GM12878 (cell line): ENCODE results near the gene DMD.

Source experiments
- ATF2 ChIP-seq: IDR thresholded peaks from 2 replicates; pipeline ENCODE4 v1.6.1; 2012; ENCODE audit warnings: low read length, inconsistent platforms
- CEBPB ChIP-seq, 2 experiments: fragments of 150-350 bp in 1 of 2; IDR thresholded peaks; 2 replicates each; pipeline ENCODE4 v1.6.1; 2012 to 2014; ENCODE audit warnings: low read depth in 2 of 2, low read length in 2 of 2, borderline replicate concordance in 1 of 2, inconsistent platforms in 1 of 2
- CHD4 ChIP-seq: fragments of 200-600 bp; sonication (generic); IDR thresholded peaks from 2 replicates; pipeline ENCODE4 v1.6.1; 2016; ENCODE audit warnings: mild to moderate bottlenecking
- FOS ChIP-seq: IDR thresholded peaks from 3 replicates; pipeline ENCODE4 v1.6.1; 2011; ENCODE audit warnings: borderline replicate concordance; ENCODE audit not compliant: insufficient read length; ENCODE audit errors: extremely low read depth
- NR2C2 ChIP-seq: IDR thresholded peaks from 2 replicates; pipeline ENCODE4 v1.6.1; 2011; ENCODE audit warnings: borderline replicate concordance, low read depth; ENCODE audit not compliant: control insufficient read depth, insufficient read length
- RAD21 ChIP-seq: IDR thresholded peaks from 2 replicates; pipeline ENCODE4 v1.6.1; 2011; ENCODE audit warnings: mild to moderate bottlenecking, low read depth, low read length, moderate library complexity; ENCODE audit not compliant: insufficient read depth
- RFX5 ChIP-seq: IDR thresholded peaks from 2 replicates; pipeline ENCODE4 v1.6.1; 2011; ENCODE audit warnings: low read depth, low read length, improper control_type of control experiment
- SMC3 ChIP-seq: IDR thresholded peaks from 2 replicates; pipeline ENCODE4 v1.6.1; 2011; ENCODE audit warnings: low read length, improper control_type of control experiment, borderline replicate concordance
- SREBF2 ChIP-seq: IDR thresholded peaks from 2 replicates; pipeline ENCODE4 v1.6.1; 2012; ENCODE audit warnings: mild to moderate bottlenecking, low read length
- TCF12 ChIP-seq: IDR thresholded peaks from 2 replicates; pipeline ENCODE4 v1.6.1; 2011; ENCODE audit warnings: low read depth, mild to moderate bottlenecking, low read length
- ZBTB33 ChIP-seq: fragments of 450-650 bp; IDR thresholded peaks from 2 replicates; pipeline ENCODE4 v1.6.1; 2017; ENCODE audit warnings: mild to moderate bottlenecking
- TF ChIP-seq, protein P1 (sequence below): IDR thresholded peaks from 2 replicates; pipeline ENCODE4 v1.6.1; 2012; ENCODE audit warnings: mild to moderate bottlenecking, low read depth, low read length

GRCh38 chrX:33065415-33065814, 145.9 kb downstream of the DMD start:
- TF ChIP-seq, protein P1, sequence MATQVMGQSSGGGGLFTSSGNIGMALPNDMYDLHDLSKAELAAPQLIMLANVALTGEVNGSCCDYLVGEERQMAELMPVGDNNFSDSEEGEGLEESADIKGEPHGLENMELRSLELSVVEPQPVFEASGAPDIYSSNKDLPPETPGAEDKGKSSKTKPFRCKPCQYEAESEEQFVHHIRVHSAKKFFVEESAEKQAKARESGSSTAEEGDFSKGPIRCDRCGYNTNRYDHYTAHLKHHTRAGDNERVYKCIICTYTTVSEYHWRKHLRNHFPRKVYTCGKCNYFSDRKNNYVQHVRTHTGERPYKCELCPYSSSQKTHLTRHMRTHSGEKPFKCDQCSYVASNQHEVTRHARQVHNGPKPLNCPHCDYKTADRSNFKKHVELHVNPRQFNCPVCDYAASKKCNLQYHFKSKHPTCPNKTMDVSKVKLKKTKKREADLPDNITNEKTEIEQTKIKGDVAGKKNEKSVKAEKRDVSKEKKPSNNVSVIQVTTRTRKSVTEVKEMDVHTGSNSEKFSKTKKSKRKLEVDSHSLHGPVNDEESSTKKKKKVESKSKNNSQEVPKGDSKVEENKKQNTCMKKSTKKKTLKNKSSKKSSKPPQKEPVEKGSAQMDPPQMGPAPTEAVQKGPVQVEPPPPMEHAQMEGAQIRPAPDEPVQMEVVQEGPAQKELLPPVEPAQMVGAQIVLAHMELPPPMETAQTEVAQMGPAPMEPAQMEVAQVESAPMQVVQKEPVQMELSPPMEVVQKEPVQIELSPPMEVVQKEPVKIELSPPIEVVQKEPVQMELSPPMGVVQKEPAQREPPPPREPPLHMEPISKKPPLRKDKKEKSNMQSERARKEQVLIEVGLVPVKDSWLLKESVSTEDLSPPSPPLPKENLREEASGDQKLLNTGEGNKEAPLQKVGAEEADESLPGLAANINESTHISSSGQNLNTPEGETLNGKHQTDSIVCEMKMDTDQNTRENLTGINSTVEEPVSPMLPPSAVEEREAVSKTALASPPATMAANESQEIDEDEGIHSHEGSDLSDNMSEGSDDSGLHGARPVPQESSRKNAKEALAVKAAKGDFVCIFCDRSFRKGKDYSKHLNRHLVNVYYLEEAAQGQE = no peak
- TF ChIP-seq SMC3 = no peak
- TF ChIP-seq CEBPB (IDR thresholded peaks at IDR 0.05; ENCODE audit: borderline replicate concordance in 1 of 2, low read depth in 2 of 2, low read length in 2 of 2) = no peak
- TF ChIP-seq NR2C2 = no peak
- no peak for TF ChIP-seq RAD21
- no peak for TF ChIP-seq CHD4
- no peak for TF ChIP-seq RFX5
- no peak for TF ChIP-seq TCF12
- no peak for TF ChIP-seq FOS
- TF ChIP-seq ATF2 = no peak
- no peak for TF ChIP-seq ZBTB33
- TF ChIP-seq SREBF2 = no peak
